Liver (tissue), 9 donors: ENCODE results near the gene CUBN. TPM values are rescaled to one million over a fixed set of nuclear protein-coding genes. Genes with fewer than 3 reads are reported as not detected.

Experiments used
- DNase-seq: peaks from one replicate; pipeline ENCODE4 v3.0.0-alpha.2; 2017; ENCODE audit warnings: low spot score
- H3K27ac ChIP-seq, 2 donors: one replicate each; pipeline ENCODE4 v1.7.0; 2013; ENCODE audit warnings: inconsistent platforms in 2 of 2, low read length in 2 of 2, control low read depth in 1 of 2, low read depth in 1 of 2, mild to moderate bottlenecking in 1 of 2
- H3K27me3 ChIP-seq, 4 donors: one replicate each; pipeline versions ENCODE4 v1.6.1 to v1.7.0; 2013; ENCODE audit warnings: low read length in 3 of 4, inconsistent platforms in 1 of 4, mild to moderate bottlenecking in 1 of 4, moderate library complexity in 1 of 4; ENCODE audit not compliant: control insufficient read depth in 4 of 4, insufficient read depth in 4 of 4
- H3K36me3 ChIP-seq, 4 donors: one replicate each; pipeline versions ENCODE4 v1.6.1 to v1.7.0; 2013; ENCODE audit warnings: low read length in 3 of 4, mild to moderate bottlenecking in 3 of 4, low read depth in 1 of 4, moderate library complexity in 1 of 4; ENCODE audit not compliant: control insufficient read depth in 4 of 4, insufficient read depth in 3 of 4
- H3K4me1 ChIP-seq, 4 donors: one replicate each; pipeline versions ENCODE4 v1.6.1 to v1.7.0; 2013; ENCODE audit warnings: low read length in 3 of 4, mild to moderate bottlenecking in 3 of 4, moderate library complexity in 1 of 4; ENCODE audit not compliant: control insufficient read depth in 4 of 4, insufficient read depth in 4 of 4
- H3K4me3 ChIP-seq, 3 donors: one replicate each; pipeline versions ENCODE4 v1.6.1 to v1.7.0; 2013; ENCODE audit warnings: low read length in 3 of 3, control low read depth in 1 of 3, low read depth in 1 of 3, mild to moderate bottlenecking in 1 of 3
- H3K9ac ChIP-seq, 2 donors: one replicate each; pipeline ENCODE4 v1.7.0; 2013; ENCODE audit warnings: low read length in 2 of 2, mild to moderate bottlenecking in 2 of 2, moderate library complexity in 2 of 2, control low read depth in 1 of 2, low read depth in 1 of 2
- H3K9me3 ChIP-seq, 4 donors: one replicate each; pipeline versions ENCODE4 v1.6.1 to v1.7.0; 2013; ENCODE audit warnings: low read length in 3 of 4; ENCODE audit not compliant: control insufficient read depth in 4 of 4
- CTCF ChIP-seq: fragments of 150-350 bp; IDR thresholded peaks from 2 replicates; pipeline ENCODE4 v1.5.1; 2017; ENCODE audit warnings: improper control_type of control experiment, low read depth, low read length; ENCODE audit not compliant: missing input control
- EGR1 ChIP-seq, 2 donors: IDR thresholded peaks; 2 replicates each; pipeline ENCODE4 v1.6.1; 2016 to 2018; ENCODE audit warnings: antibody characterized with exemption in 2 of 2, low read depth in 2 of 2
- FOXA2 ChIP-seq: IDR thresholded peaks from 2 replicates; pipeline ENCODE4 v1.6.1; 2016; ENCODE audit warnings: antibody characterized with exemption
- JUND ChIP-seq, 2 donors: IDR thresholded peaks; 2 replicates each; pipeline ENCODE4 v1.6.1; 2016; ENCODE audit warnings: antibody characterized with exemption in 2 of 2
- MAX ChIP-seq: IDR thresholded peaks from 2 replicates; pipeline ENCODE4 v1.6.1; 2016; ENCODE audit warnings: antibody characterized with exemption
- NR2F2 ChIP-seq: IDR thresholded peaks from 2 replicates; pipeline ENCODE4 v1.6.1; 2016; ENCODE audit warnings: antibody characterized with exemption
- RAD21 ChIP-seq, 2 donors: IDR thresholded peaks; 2 replicates each; pipeline ENCODE4 v1.6.1; 2016; ENCODE audit warnings: antibody characterized with exemption in 2 of 2, mild to moderate bottlenecking in 2 of 2
- RXRA ChIP-seq, 2 donors: IDR thresholded peaks; 2 replicates each; pipeline ENCODE4 v1.6.1; 2017 to 2018; ENCODE audit warnings: antibody characterized with exemption in 2 of 2, mild to moderate bottlenecking in 1 of 2
- SP1 ChIP-seq: IDR thresholded peaks from 2 replicates; pipeline ENCODE4 v1.6.1; 2018; ENCODE audit warnings: antibody characterized with exemption, mild to moderate bottlenecking
- TAF1 ChIP-seq: conservative IDR thresholded peaks from 2 replicates; pipeline ENCODE4 v1.6.1; 2016; ENCODE audit warnings: antibody characterized with exemption, mild to moderate bottlenecking
- YY1 ChIP-seq: IDR thresholded peaks from 2 replicates; pipeline ENCODE4 v1.6.1; 2016; ENCODE audit warnings: antibody characterized with exemption, mild to moderate bottlenecking
- ZBTB33 ChIP-seq: IDR thresholded peaks from 2 replicates; pipeline ENCODE4 v1.6.1; 2016; ENCODE audit warnings: antibody characterized with exemption
- WGBS: extraction: QIAGEN DNeasy Blood & Tissue Kit; methylation state at CpG from one replicate; pipeline ENCODE4 v1.1.7; 2013; 5-methylcytosine and 5-hydroxymethylcytosine counted together
- polyA plus RNA-seq, 2 donors: library from polyadenylated mRNA; stranded (reverse) in 1 of 2; unstranded in 1 of 2; fragments of 200-250 nt in 1 of 2; fragments of >200 nt in 1 of 2; fragmentation: Nextera tagmentation in 1 of 2; extraction: Ambion mirVana in 1 of 2; gene quantifications; one replicate each; pipeline versions ENCODE4 v1.2.1 to v1.2.3, GENCODE V29; 2013 to 2015
- total RNA-seq, 2 donors: library from RNA; depleted of rRNA; stranded (reverse); fragments of >200 nt; gene quantifications; one replicate each; pipeline ENCODE4 v1.2.3, GENCODE V29; 2014
- donor health status: healthy.
- donor health status: healthy.
- donor health status: healthy.
- donor health status: healthy.
- donor health status: healthy.

Gene CUBN
- total and polyA plus RNA-seq, 4 donors = 0.01 to 0.67 (median 0.30) TPM

- Histone ChIP-seq H3K27ac (no peak overlapping the region), H3K4me1 (no peaks in the 10 kb centered on the region), H3K9ac (no peak overlapping the region), H3K27me3 (no peaks in the 10 kb centered on the region), H3K36me3 (no peaks in the 10 kb centered on the region), H3K4me3 (no peak overlapping the region), H3K9me3 (no peaks in the 10 kb centered on the region)
- no peak for TF ChIP-seq SP1
- TF ChIP-seq YY1 = no peak
- TF ChIP-seq ZBTB33 = no peak
- no peak for DNase-seq
- 87% methylated on average over 3 of the region's 3 CpGs for WGBS
These were observed 188.5 kb downstream of the CUBN start for GRCh38 chr10:16941067-16941466.

GRCh38 chr10:16938952-16939351 is 190.7 kb downstream of the CUBN start:
- no peak for DNase-seq
- H3K27me3 ChIP-seq = no peaks in the 10 kb centered on the region
- H3K27ac ChIP-seq = no peak overlapping the region
- no peak for TF ChIP-seq SP1
- 76% methylated on average over 3 of the region's 3 CpGs for WGBS
- no peaks in the 10 kb centered on the region for H3K9me3 ChIP-seq
- no peak overlapping the region for H3K4me3 ChIP-seq
- no peaks in the 10 kb centered on the region for H3K4me1 ChIP-seq
- no peak overlapping the region for H3K9ac ChIP-seq
- H3K36me3 ChIP-seq = no peaks in the 10 kb centered on the region

GRCh38 chr10:16934461-16934860 is 195.2 kb downstream of the CUBN start:
- no peak overlapping the region for H3K9ac ChIP-seq
- no peaks in the 10 kb centered on the region for H3K36me3 ChIP-seq
- no peaks in the 10 kb centered on the region for H3K27me3 ChIP-seq
- H3K4me1 ChIP-seq = no peaks in the 10 kb centered on the region
- H3K4me3 ChIP-seq = no peak overlapping the region
- no peaks in the 10 kb centered on the region for H3K9me3 ChIP-seq
- H3K27ac ChIP-seq = no peak overlapping the region
- 95% methylated on average over 2 of the region's 2 CpGs for WGBS
- DNase-seq = no peak
- no peak for TF ChIP-seq FOXA2
- TF ChIP-seq SP1 = no peak
- no peak for TF ChIP-seq YY1
- no peak for TF ChIP-seq MAX
- no peak for TF ChIP-seq RXRA (IDR thresholded peaks at IDR 0.05)
- no peak for TF ChIP-seq JUND (IDR thresholded peaks at IDR 0.05)
- TF ChIP-seq RAD21 (IDR thresholded peaks at IDR 0.05) = no peak
- no peak for TF ChIP-seq NR2F2
- TF ChIP-seq CTCF = no peak
- no peak for TF ChIP-seq TAF1
- no peak for TF ChIP-seq EGR1 (IDR thresholded peaks at IDR 0.05; ENCODE audit: low read depth in 2 of 2)
